Upper lobe of left lung (tissue), 6 donors: ENCODE data around the gene RGCC. TPM values are rescaled to one million over a fixed set of nuclear protein-coding genes. Genes with fewer than 3 reads are reported as not detected.
"Not testable (repeated sequence)": the region's sequence is repeated elsewhere in the genome, so short reads cannot be mapped to it uniquely, and the experiment has no call there.

Experiments
- ATAC-seq, 2 donors: fragments of 200-7000 bp; cut with Tn5 transposase; one replicate each; pipeline ENCODE4 v1.9.1; 2022; ENCODE audit warnings: mild to moderate bottlenecking in 2 of 2, moderate library complexity in 2 of 2; ENCODE audit not compliant: low FRiP score in 2 of 2
- DNase-seq, 2 donors: peaks; one replicate each; pipeline ENCODE4 v3.0.0-alpha.2; 2019 to 2020
- H3K27ac ChIP-seq, 4 donors: fragments of 200-600 bp; sonication (generic); one replicate each; pipeline ENCODE4 v1.5.1; 2016 to 2019
- H3K27me3 ChIP-seq, 4 donors: fragments of 200-600 bp; sonication (generic); one replicate each; pipeline ENCODE4 v1.5.1; 2017 to 2019
- H3K36me3 ChIP-seq, 4 donors: fragments of 200-600 bp; sonication (generic); one replicate each; pipeline ENCODE4 v1.5.1; 2016 to 2019
- H3K4me1 ChIP-seq, 4 donors: fragments of 200-600 bp; sonication (generic); one replicate each; pipeline ENCODE4 v1.5.1; 2018 to 2019
- H3K4me3 ChIP-seq, 4 donors: fragments of 200-600 bp; sonication (generic); one replicate each; pipeline ENCODE4 v1.5.1; 2017 to 2019; ENCODE audit warnings: mild to moderate bottlenecking in 2 of 4, moderate library complexity in 1 of 4
- H3K9me3 ChIP-seq, 4 donors: fragments of 200-600 bp; sonication (generic); one replicate each; pipeline ENCODE4 v1.5.1; 2018 to 2019
- CTCF ChIP-seq, 6 experiments: fragments of 450-650 bp in 4 of 6; fragments of 200-600 bp in 2 of 6; sonication (generic) in 2 of 6; IDR thresholded peaks; one replicate each; pipeline ENCODE4 v1.5.1; 2016 to 2019; ENCODE audit warnings: antibody characterized with exemption in 6 of 6
- EP300 ChIP-seq, 4 donors: sonication (generic); formaldehyde crosslinking; IDR thresholded peaks; one replicate each; pipeline ENCODE4 v1.5.1; 2017; ENCODE audit warnings: antibody characterized with exemption in 4 of 4, control low read depth in 2 of 4
- POLR2A ChIP-seq, 4 donors: fragments of 450-650 bp; IDR thresholded peaks; one replicate each; pipeline ENCODE4 v1.5.1; 2016 to 2017; ENCODE audit warnings: antibody characterized with exemption in 4 of 4, mild to moderate bottlenecking in 2 of 4
- POLR2AphosphoS5 ChIP-seq, 2 donors: sonication (generic); formaldehyde crosslinking; IDR thresholded peaks; one replicate each; pipeline ENCODE4 v1.5.1; 2017; ENCODE audit warnings: antibody characterized with exemption in 2 of 2
- WGBS, 2 donors: methylation state at CpG; one replicate each; pipeline ENCODE4 v1.1.5; 2017 to 2018; 5-methylcytosine and 5-hydroxymethylcytosine counted together
- total RNA-seq, 6 donors: library from RNA; depleted of rRNA in 4 of 6; stranded (reverse); fragments of >200 nt in 4 of 6; gene quantifications; one replicate each; pipeline versions ENCODE4 v1.1.0 to v1.2.1, GENCODE V29; 2016 to 2021
- donor health status: DM: no; HTN: no; CAD: no; lungs with moderate emphysema.
- donor health status: DM: no; HTN: yes; CAD: no; lungs with severe emphysema.

The RGCC gene
- total RNA-seq, 6 donors from 2014 or later = 359 to 1,301 (median 720) TPM

- Histone ChIP-seq H3K9me3 (no peaks in the 10 kb centered on the region), H3K4me1 (no peaks in the 10 kb centered on the region), H3K27ac (no peak overlapping the region), H3K27me3 (no peaks in the 10 kb centered on the region), H3K4me3 (no peak overlapping the region), H3K36me3 (no peaks in the 10 kb centered on the region)
- 72 to 75% methylated on average over 1 of the region's 1 CpG for WGBS, 2 donors
- DNase-seq (no peak), ATAC-seq (no peak)
- no peak for TF ChIP-seq POLR2AphosphoS5 (IDR thresholded peaks at IDR 0.05)
- no peak for TF ChIP-seq POLR2A (IDR thresholded peaks at IDR 0.05)
- no peak for TF ChIP-seq CTCF (IDR thresholded peaks at IDR 0.05)
- no peak for TF ChIP-seq EP300 (IDR thresholded peaks at IDR 0.05)
These were observed 38.1 kb upstream of the RGCC start for GRCh38 chr13:41419206-41419605.

DNA sequence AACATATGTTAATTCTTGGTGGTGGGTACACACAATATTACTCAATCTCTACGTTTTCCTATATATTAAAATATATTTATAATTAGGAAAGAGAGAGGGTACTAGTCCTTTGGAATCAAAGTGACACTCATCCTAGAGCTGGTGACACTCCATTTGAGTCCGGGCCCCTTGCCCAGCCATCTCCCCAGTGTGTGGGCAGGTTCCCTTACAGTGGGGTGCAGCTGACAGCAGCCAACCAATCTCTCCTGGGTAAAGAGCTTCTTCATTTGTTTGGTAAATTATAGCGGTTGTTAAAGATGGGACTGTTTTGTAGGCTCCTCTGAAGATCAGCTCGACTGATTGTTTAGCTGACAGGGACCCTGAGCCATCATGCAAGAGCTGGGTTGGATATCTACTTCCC, 37.2 kb upstream of the RGCC start:
- TF ChIP-seq EP300 (IDR thresholded peaks at IDR 0.05) (no peak), CTCF (IDR thresholded peaks at IDR 0.05) (no peak), POLR2AphosphoS5 (IDR thresholded peaks at IDR 0.05) (no peak), POLR2A (IDR thresholded peaks at IDR 0.05) (no peak)
- no peaks in the 10 kb centered on the region for H3K9me3 ChIP-seq
- no peaks in the 10 kb centered on the region for H3K36me3 ChIP-seq
- H3K4me1 ChIP-seq = no peaks in the 10 kb centered on the region
- WGBS, 2 donors = 69 to 75% methylated on average over 4 of the region's 4 CpGs
- no peaks in the 10 kb centered on the region for H3K27me3 ChIP-seq
- ATAC-seq = no peak
- DNase-seq = no peak
- no peak overlapping the region for H3K4me3 ChIP-seq
- H3K27ac ChIP-seq = no peak overlapping the region

- H3K9me3 ChIP-seq, H3K27ac ChIP-seq, H3K27me3 ChIP-seq, H3K4me3 ChIP-seq, DNase-seq, H3K36me3 ChIP-seq, H3K4me1 ChIP-seq, ATAC-seq: not testable (repeated sequence)
- 74 to 77% methylated on average over 5 to 6 of the region's 6 CpGs for WGBS, 2 donors
These were observed 36.0 kb upstream of the RGCC start for GRCh38 chr13:41421330-41421729.

GRCh38 chr13:41421983-41422382, 35.4 kb upstream of the RGCC start:
- H3K9me3 ChIP-seq, ATAC-seq, H3K27ac ChIP-seq, H3K4me3 ChIP-seq, H3K4me1 ChIP-seq, H3K36me3 ChIP-seq, H3K27me3 ChIP-seq, DNase-seq: not testable (repeated sequence)
- 69 to 77% methylated on average over 7 of the region's 7 CpGs for whole genome bisulfite sequencing, 2 donors

- not testable (repeated sequence) for H3K27me3 ChIP-seq, H3K27ac ChIP-seq, H3K36me3 ChIP-seq, DNase-seq, H3K9me3 ChIP-seq, H3K4me1 ChIP-seq, ATAC-seq, H3K4me3 ChIP-seq
- 83 to 87% methylated on average over 10 to 13 of the region's 13 CpGs for WGBS, 2 donors
These were observed 34.1 kb upstream of the RGCC start for GRCh38 chr13:41423259-41423658.

DNA sequence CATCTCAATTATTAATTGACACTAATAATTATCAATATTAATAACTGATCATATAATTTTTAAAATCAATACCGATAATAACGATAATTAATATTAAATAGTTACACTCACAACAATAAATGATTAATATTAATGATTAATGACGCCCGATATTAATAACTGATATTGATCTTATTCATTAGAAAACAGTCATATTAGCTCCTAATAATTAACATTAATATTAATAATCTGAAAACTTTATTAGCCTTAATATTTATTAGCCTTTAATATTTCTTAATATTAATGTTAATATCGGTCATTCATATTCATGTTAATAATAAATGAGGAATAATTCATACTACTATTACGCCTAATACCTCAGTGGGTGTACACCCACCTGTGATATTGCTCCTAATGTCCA, 32.7 kb upstream of the RGCC start:
- H3K4me1 ChIP-seq, H3K4me3 ChIP-seq, H3K9me3 ChIP-seq, H3K27ac ChIP-seq, H3K36me3 ChIP-seq, ATAC-seq, H3K27me3 ChIP-seq, DNase-seq: not testable (repeated sequence)
- 95 to 97% methylated on average over 6 of the region's 6 CpGs for WGBS, 2 donors

DNA sequence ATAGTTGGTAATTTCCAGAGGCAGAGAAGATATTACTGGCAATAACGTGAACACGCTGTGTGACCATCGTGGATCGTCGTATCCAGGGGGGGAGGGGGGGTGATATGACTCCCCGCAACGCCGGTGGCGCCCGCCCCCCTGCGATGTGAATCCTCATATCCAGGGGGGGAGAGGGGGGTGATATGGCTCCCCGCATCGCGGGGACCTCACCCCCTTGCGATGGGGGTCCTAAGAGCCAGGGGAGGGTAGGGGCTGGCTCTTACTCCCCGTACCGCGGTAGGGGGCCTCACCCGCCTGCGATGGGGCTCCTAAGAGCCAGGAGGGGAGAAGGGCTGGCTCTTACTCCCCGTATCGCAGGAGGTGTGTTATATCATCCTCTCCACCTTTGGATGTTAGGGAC, 31.3 kb upstream of the RGCC start:
- 75 to 78% methylated on average over 11 to 22 of the region's 22 CpGs for WGBS, 2 donors
- Histone ChIP-seq H3K27ac (no peak overlapping the region), H3K27me3 (no peaks in the 10 kb centered on the region), H3K36me3 (no peaks in the 10 kb centered on the region), H3K4me3 (no peak overlapping the region), H3K4me1 (peaks cover 3 to 7% (median 4%) of the 10 kb centered on the region in 4 donors), H3K9me3 (no peaks in the 10 kb centered on the region)
- TF ChIP-seq CTCF (IDR thresholded peaks at IDR 0.05) (no peak), POLR2A (IDR thresholded peaks at IDR 0.05) (no peak), POLR2AphosphoS5 (IDR thresholded peaks at IDR 0.05) (no peak), EP300 (IDR thresholded peaks at IDR 0.05) (no peak)
- ATAC-seq (no peak), DNase-seq (peak in 1 of 2 donors; percentile 51)
